ENCODE results near the gene FAM221A. TPM values are rescaled to one million over a fixed set of nuclear protein-coding genes. Genes with fewer than 3 reads are reported as not detected.

Gene FAM221A
- total RNA-seq, 4 donors from 2014 or later: 5.8 to 37.5 (median 16.2) TPM

GRCh38 chr7:23689165-23689564, 9.2 kb downstream of the FAM221A start:
- no peaks in the 10 kb centered on the region for H3K27me3 ChIP-seq
- H3K36me3 ChIP-seq: peaks cover 0 to 46% (median 0%) of the 10 kb centered on the region in 3 donors
- H3K4me3 ChIP-seq: no peak overlapping the region
- TF ChIP-seq POLR2A (IDR thresholded peaks at IDR 0.05) (no peak), CTCF (IDR thresholded peaks at IDR 0.05) (no peak)
- no peak overlapping the region for H3K27ac ChIP-seq
- no peak for DNase-seq
- no peaks in the 10 kb centered on the region for H3K4me1 ChIP-seq
- no peaks in the 10 kb centered on the region for H3K9me3 ChIP-seq

DNA sequence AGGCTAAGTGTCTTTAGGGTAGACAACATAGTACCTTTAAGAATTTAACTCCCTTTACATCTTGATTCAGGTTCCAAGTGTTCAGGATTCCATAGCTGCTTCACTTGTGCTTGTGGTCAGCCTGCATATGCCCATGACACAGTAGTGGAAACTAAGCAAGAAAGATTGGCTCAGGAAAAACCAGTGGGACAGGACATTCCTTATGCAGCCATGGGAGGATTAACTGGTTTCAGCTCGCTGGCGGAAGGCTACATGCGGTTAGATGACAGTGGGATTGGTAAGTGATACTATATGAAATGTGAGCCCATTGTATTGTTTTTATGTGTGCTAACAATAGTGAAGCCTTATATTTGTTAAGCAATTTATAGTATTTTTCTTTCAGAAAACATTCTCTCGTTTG, 11.3 kb downstream of the FAM221A start:
- Histone ChIP-seq H3K36me3 (peaks cover 0 to 50% (median 0%) of the 10 kb centered on the region in 3 donors), H3K4me1 (no peaks in the 10 kb centered on the region), H3K27ac (no peak overlapping the region), H3K27me3 (no peaks in the 10 kb centered on the region), H3K4me3 (no peak overlapping the region), H3K9me3 (no peaks in the 10 kb centered on the region)
- no peak for DNase-seq
- TF ChIP-seq POLR2A (IDR thresholded peaks at IDR 0.05): no peak
- no peak for TF ChIP-seq CTCF (IDR thresholded peaks at IDR 0.05)

DNA sequence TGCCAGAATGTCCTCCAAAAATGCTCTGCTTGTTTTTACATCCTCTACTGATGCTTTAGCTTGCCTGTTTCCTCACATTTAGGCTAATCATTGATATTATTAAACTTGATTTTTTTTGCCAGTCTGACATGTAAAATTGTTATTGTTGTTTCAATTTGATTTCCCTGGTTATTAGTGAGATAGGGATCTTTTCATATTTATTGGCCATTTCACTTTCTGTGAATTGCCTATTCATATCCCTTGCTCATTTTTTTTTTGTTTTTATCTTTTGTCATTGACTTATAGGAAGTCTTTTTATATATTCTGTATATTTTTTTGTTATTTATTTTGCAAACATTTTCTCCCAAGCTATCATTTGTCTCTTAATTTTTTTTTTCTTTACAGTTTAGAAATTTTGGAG, 13.2 kb downstream of the FAM221A start:
- TF ChIP-seq POLR2A (IDR thresholded peaks at IDR 0.05): no peak
- H3K4me3 ChIP-seq: no peak overlapping the region
- peaks cover 0 to 47% (median 0%) of the 10 kb centered on the region in 3 donors for H3K36me3 ChIP-seq
- H3K9me3 ChIP-seq: no peaks in the 10 kb centered on the region
- no peaks in the 10 kb centered on the region for H3K4me1 ChIP-seq
- H3K27ac ChIP-seq: no peak overlapping the region
- DNase-seq: no peak
- H3K27me3 ChIP-seq: no peaks in the 10 kb centered on the region

- H3K27ac ChIP-seq: no peak overlapping the region
- H3K27me3 ChIP-seq: no peaks in the 10 kb centered on the region
- H3K36me3 ChIP-seq: peaks cover 0 to 29% (median 0%) of the 10 kb centered on the region in 3 donors
- no peak overlapping the region for H3K4me3 ChIP-seq
- peak in 5 of 6 experiments; percentile 29 to 56 (median 55) for TF ChIP-seq CTCF (IDR thresholded peaks at IDR 0.05)
- no peak for TF ChIP-seq POLR2A (IDR thresholded peaks at IDR 0.05)
- H3K9me3 ChIP-seq: no peaks in the 10 kb centered on the region
- DNase-seq: peak; percentile 37 to 79 (median 75)
- H3K4me1 ChIP-seq: no peaks in the 10 kb centered on the region
Observed at GRCh38 chr7:23696916-23697441, 17.0 kb downstream of the FAM221A start.

DNA sequence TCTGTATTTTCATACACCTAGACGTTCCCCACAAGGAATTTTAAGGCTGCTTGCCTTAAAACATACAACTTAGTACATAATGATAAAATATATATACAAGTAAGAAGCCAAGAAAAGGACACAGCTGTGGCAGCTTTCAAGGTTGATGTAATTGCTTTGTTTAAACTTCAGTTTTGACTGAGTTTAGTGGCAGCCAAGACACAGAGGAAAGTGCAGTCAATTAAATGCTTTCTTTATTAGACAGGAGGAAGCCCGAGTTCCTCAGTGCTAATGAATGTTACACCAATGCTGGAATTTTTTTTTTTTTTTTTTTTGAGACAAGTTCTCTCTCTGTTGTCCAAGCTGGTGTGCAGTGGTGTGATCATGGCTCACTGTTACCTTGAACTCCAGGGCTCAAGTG, 18.8 kb downstream of the FAM221A start:
- DNase-seq: no peak
- no peak overlapping the region for H3K27ac ChIP-seq
- peaks cover 0 to 28% (median 0%) of the 10 kb centered on the region in 3 donors for H3K36me3 ChIP-seq
- no peaks in the 10 kb centered on the region for H3K27me3 ChIP-seq
- TF ChIP-seq CTCF (IDR thresholded peaks at IDR 0.05): no peak
- no peak for TF ChIP-seq POLR2A (IDR thresholded peaks at IDR 0.05)
- no peaks in the 10 kb centered on the region for H3K9me3 ChIP-seq
- H3K4me3 ChIP-seq: no peak overlapping the region
- H3K4me1 ChIP-seq: no peaks in the 10 kb centered on the region

GRCh38 chr7:23700046-23700445, 20.0 kb downstream of the FAM221A start:
- Histone ChIP-seq H3K4me1 (no peaks in the 10 kb centered on the region), H3K27ac (no peak overlapping the region), H3K36me3 (peaks cover 0 to 30% (median 0%) of the 10 kb centered on the region in 3 donors), H3K27me3 (no peaks in the 10 kb centered on the region), H3K4me3 (no peak overlapping the region), H3K9me3 (no peaks in the 10 kb centered on the region)
- TF ChIP-seq POLR2A (IDR thresholded peaks at IDR 0.05) (no peak), CTCF (IDR thresholded peaks at IDR 0.05) (no peak)
- DNase-seq: no peak
